K562 (cell line): ENCODE data around the gene YPEL4. TPM values are rescaled to one million over a fixed set of nuclear protein-coding genes. Genes with fewer than 3 reads are reported as not detected.

Source experiments
- BRF1 ChIP-seq: IDR thresholded peaks from 3 replicates; pipeline ENCODE4 v1.6.1; 2011; ENCODE audit warnings: borderline replicate concordance, mild to moderate bottlenecking; ENCODE audit not compliant: insufficient read length; ENCODE audit errors: extremely low read depth
- CBX2 ChIP-seq: fragments of 200-600 bp; sonication (generic); IDR thresholded peaks from one replicate; pipeline ENCODE4 v1.6.1; 2012; ENCODE audit warnings: mild to moderate bottlenecking, low read length, inconsistent platforms; ENCODE audit not compliant: insufficient read depth, poor library complexity, severe bottlenecking
- CBX3 ChIP-seq, 2 experiments: IDR thresholded peaks; 1 replicate in 1 of 2; 2 replicates in 1 of 2; pipeline ENCODE4 v1.6.1; 2012; ENCODE audit warnings: inconsistent platforms in 2 of 2, low read length in 2 of 2, borderline replicate concordance in 1 of 2, control low read depth in 1 of 2
- COPS2 ChIP-seq: fragments of 450-650 bp; conservative IDR thresholded peaks from 2 replicates; pipeline ENCODE4 v1.6.1; 2016; ENCODE audit warnings: mild to moderate bottlenecking, moderate library complexity
- DDX20 ChIP-seq: fragments of 450-650 bp; IDR thresholded peaks from 2 replicates; pipeline ENCODE4 v1.6.1; 2016; ENCODE audit warnings: missing genetic modification characterization, low read depth, mild to moderate bottlenecking, missing compliant biosample characterization, moderate library complexity
- EP400 ChIP-seq: fragments of 450-650 bp; IDR thresholded peaks from 2 replicates; pipeline ENCODE4 v1.6.1; 2017; ENCODE audit warnings: antibody characterized with exemption, mild to moderate bottlenecking, moderate library complexity
- FOXJ3 ChIP-seq: sonication (generic); formaldehyde crosslinking; IDR thresholded peaks from 2 replicates; pipeline ENCODE4 v1.4.0; 2020; ENCODE audit warnings: mild to moderate bottlenecking, missing genetic modification reagents
- GABPA ChIP-seq: fragments of 200-800 bp; sonication (Bioruptor generic); conservative IDR thresholded peaks from 2 replicates; pipeline ENCODE4 v1.6.1; 2016; ENCODE audit warnings: low read depth, missing genetic modification characterization, missing compliant biosample characterization
- KDM2B ChIP-seq: fragments of 250-450 bp; sonication (Bioruptor Pico); IDR thresholded peaks from 2 replicates; pipeline ENCODE4 v1.8.0; 2021; ENCODE audit warnings: mild to moderate bottlenecking, moderate library complexity
- MIER1 ChIP-seq: fragments of 450-650 bp; IDR thresholded peaks from 2 replicates; pipeline ENCODE4 v1.6.1; 2016; ENCODE audit warnings: antibody characterized with exemption, mild to moderate bottlenecking, low read depth
- MTA1 ChIP-seq: fragments of 450-650 bp; IDR thresholded peaks from 2 replicates; pipeline ENCODE4 v1.6.1; 2017; ENCODE audit warnings: borderline replicate concordance
- RBFOX2 ChIP-seq: fragments of 200-400 bp; formaldehyde crosslinking; IDR thresholded peaks from 2 replicates; pipeline ENCODE4 v1.6.1; 2017; ENCODE audit warnings: low read depth, mild to moderate bottlenecking, low read length, moderate library complexity
- ZNF197 ChIP-seq: fragments of 200-800 bp; sonication (Bioruptor generic); IDR thresholded peaks from 2 replicates; pipeline ENCODE4 v1.6.1; 2016; ENCODE audit warnings: low read depth, missing genetic modification characterization, missing compliant biosample characterization
- ZNF354B ChIP-seq: fragments of 250-450 bp; sonication (Bioruptor Pico); IDR thresholded peaks from 2 replicates; pipeline ENCODE4 v1.4.0; 2020
- polyA plus RNA-seq, 8 experiments: library from polyadenylated mRNA; depleted of rRNA in 4 of 8; stranded (reverse) in 5 of 8; unstranded in 3 of 8; fragments of >200 nt; fragmentation: Nextera tagmentation in 2 of 8; fragmentation: Illumina TruSeq in 1 of 8; extraction: Ambion mirVana in 2 of 8; extraction: Trizol in 1 of 8; gene quantifications; 2 replicates each; pipeline versions ENCODE4 v1.2.1 to v1.2.3, GENCODE V29; 2011 to 2014; ENCODE audit warnings: inconsistent platforms in 1 of 8, missing spikeins in 1 of 8
- total RNA-seq, 7 experiments: library from RNA; depleted of rRNA in 6 of 7; stranded (reverse); fragments of >200 nt in 6 of 7; fragmentation: Illumina TruSeq in 2 of 7; extraction: Trizol in 2 of 7; gene quantifications; 2 replicates each; pipeline versions ENCODE4 v1.2.1 to v1.2.3, GENCODE V29; 2011 to 2021; ENCODE audit warnings: low replicate concordance in 1 of 7
- TF ChIP-seq, protein P1 (sequence below): fragments of 250-450 bp; sonication (Bioruptor Pico); IDR thresholded peaks from 2 replicates; pipeline ENCODE4 v1.4.0; 2020; ENCODE audit warnings: mild to moderate bottlenecking, moderate library complexity
- TF ChIP-seq, protein P2 (sequence below): sonication (generic); formaldehyde crosslinking; IDR thresholded peaks from 2 replicates; pipeline ENCODE4 v1.8.0; 2023; ENCODE audit warnings: mild to moderate bottlenecking, missing genetic modification reagents
- TF ChIP-seq, protein P3 (sequence below): fragments of 250-450 bp; sonication (Bioruptor Pico); IDR thresholded peaks from 2 replicates; pipeline ENCODE4 v1.4.0; 2020; ENCODE audit warnings: borderline replicate concordance
- TF ChIP-seq, protein P4 (sequence below): sonication (generic); formaldehyde crosslinking; IDR thresholded peaks from 2 replicates; pipeline ENCODE4 v1.8.1; 2023; ENCODE audit warnings: mild to moderate bottlenecking, missing genetic modification reagents, moderate library complexity

Gene YPEL4
- total and polyA plus RNA-seq, 9 of the 15 experiments (the other 6 are each of a cell fraction or from before 2014, with no cell fraction given): 0.07 to 1.4 (median 0.40) TPM; not detected in 2

DNA sequence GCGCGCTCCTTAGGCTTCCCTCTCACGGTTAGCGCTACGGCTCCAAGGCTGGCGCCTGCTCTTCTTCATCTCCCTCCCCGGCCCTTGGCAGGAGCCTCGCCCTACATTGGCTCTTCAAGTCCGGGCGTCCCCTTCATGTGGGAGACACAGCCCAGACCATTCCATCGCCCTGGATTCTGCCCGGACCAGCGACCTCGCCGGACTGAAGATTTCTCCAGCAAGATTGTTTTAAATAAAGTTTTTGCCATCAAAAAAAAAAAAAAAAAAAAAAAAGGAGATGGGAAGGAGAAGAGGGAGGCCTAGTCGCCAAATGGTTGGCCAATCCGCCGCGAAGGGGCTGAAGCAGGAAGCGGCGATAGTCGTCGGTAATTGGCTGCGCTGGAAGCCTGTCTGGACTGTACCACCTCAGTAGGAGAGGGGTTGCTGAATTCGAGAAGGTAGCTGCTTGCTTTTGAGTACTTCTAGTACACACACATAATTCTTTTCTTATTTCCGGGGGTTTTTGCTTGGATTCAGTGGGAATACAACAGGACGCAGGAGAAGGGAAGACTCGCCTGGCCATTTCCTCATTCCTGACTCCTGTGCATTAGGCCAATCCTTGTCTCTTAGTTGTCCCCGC is 17.5 kb upstream of the YPEL4 start (continued):
- TF ChIP-seq, protein P1, sequence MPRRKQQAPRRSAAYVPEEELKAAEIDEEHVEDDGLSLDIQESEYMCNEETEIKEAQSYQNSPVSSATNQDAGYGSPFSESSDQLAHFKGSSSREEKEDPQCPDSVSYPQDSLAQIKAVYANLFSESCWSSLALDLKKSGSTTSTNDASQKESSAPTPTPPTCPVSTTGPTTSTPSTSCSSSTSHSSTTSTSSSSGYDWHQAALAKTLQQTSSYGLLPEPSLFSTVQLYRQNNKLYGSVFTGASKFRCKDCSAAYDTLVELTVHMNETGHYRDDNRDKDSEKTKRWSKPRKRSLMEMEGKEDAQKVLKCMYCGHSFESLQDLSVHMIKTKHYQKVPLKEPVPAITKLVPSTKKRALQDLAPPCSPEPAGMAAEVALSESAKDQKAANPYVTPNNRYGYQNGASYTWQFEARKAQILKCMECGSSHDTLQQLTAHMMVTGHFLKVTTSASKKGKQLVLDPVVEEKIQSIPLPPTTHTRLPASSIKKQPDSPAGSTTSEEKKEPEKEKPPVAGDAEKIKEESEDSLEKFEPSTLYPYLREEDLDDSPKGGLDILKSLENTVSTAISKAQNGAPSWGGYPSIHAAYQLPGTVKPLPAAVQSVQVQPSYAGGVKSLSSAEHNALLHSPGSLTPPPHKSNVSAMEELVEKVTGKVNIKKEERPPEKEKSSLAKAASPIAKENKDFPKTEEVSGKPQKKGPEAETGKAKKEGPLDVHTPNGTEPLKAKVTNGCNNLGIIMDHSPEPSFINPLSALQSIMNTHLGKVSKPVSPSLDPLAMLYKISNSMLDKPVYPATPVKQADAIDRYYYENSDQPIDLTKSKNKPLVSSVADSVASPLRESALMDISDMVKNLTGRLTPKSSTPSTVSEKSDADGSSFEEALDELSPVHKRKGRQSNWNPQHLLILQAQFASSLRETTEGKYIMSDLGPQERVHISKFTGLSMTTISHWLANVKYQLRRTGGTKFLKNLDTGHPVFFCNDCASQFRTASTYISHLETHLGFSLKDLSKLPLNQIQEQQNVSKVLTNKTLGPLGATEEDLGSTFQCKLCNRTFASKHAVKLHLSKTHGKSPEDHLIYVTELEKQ (CRISPR knock-in tag): no peak
- TF ChIP-seq KDM2B (CRISPR knock-in tag) (no peak), BRF1 (no peak), MTA1 (no peak), CBX2 (no peak), FOXJ3 (CRISPR knock-in tag) (no peak), CBX3 (IDR thresholded peaks at IDR 0.05; ENCODE audit: borderline replicate concordance in 1 of 2, low read length in 2 of 2) (no peak; a peak in 1 of 3 replicates), RBFOX2 (no peak), EP400 (peak; percentile 68; the same call in 1 of the 2 replicates), ZNF354B (CRISPR knock-in tag) (no peak), DDX20 (no peak), ZNF197 (CRISPR knock-in tag) (peak; percentile 20; the same call in 1 of the 2 replicates), MIER1 (no peak; the same call in 1 of the 2 replicates), COPS2 (no peak), GABPA (peak; percentile 85)
- TF ChIP-seq, protein P2, sequence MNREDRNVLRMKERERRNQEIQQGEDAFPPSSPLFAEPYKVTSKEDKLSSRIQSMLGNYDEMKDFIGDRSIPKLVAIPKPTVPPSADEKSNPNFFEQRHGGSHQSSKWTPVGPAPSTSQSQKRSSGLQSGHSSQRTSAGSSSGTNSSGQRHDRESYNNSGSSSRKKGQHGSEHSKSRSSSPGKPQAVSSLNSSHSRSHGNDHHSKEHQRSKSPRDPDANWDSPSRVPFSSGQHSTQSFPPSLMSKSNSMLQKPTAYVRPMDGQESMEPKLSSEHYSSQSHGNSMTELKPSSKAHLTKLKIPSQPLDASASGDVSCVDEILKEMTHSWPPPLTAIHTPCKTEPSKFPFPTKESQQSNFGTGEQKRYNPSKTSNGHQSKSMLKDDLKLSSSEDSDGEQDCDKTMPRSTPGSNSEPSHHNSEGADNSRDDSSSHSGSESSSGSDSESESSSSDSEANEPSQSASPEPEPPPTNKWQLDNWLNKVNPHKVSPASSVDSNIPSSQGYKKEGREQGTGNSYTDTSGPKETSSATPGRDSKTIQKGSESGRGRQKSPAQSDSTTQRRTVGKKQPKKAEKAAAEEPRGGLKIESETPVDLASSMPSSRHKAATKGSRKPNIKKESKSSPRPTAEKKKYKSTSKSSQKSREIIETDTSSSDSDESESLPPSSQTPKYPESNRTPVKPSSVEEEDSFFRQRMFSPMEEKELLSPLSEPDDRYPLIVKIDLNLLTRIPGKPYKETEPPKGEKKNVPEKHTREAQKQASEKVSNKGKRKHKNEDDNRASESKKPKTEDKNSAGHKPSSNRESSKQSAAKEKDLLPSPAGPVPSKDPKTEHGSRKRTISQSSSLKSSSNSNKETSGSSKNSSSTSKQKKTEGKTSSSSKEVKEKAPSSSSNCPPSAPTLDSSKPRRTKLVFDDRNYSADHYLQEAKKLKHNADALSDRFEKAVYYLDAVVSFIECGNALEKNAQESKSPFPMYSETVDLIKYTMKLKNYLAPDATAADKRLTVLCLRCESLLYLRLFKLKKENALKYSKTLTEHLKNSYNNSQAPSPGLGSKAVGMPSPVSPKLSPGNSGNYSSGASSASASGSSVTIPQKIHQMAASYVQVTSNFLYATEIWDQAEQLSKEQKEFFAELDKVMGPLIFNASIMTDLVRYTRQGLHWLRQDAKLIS (CRISPR knock-in tag): 0 out of 2 replicates have a peak, but pooled peaks have one; percentile 11
- TF ChIP-seq, protein P3, sequence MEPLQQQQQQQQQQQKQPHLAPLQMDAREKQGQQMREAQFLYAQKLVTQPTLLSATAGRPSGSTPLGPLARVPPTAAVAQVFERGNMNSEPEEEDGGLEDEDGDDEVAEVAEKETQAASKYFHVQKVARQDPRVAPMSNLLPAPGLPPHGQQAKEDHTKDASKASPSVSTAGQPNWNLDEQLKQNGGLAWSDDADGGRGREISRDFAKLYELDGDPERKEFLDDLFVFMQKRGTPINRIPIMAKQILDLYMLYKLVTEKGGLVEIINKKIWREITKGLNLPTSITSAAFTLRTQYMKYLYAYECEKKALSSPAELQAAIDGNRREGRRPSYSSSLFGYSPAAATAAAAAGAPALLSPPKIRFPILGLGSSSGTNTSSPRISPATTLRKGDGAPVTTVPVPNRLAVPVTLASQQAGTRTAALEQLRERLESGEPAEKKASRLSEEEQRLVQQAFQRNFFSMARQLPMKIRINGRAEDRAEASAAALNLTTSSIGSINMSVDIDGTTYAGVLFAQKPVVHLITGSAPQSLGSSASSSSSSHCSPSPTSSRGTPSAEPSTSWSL (CRISPR knock-in tag): no peak
- TF ChIP-seq, protein P4, sequence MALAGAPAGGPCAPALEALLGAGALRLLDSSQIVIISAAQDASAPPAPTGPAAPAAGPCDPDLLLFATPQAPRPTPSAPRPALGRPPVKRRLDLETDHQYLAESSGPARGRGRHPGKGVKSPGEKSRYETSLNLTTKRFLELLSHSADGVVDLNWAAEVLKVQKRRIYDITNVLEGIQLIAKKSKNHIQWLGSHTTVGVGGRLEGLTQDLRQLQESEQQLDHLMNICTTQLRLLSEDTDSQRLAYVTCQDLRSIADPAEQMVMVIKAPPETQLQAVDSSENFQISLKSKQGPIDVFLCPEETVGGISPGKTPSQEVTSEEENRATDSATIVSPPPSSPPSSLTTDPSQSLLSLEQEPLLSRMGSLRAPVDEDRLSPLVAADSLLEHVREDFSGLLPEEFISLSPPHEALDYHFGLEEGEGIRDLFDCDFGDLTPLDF (CRISPR knock-in tag): no peak
